GM12878 (cell line): ENCODE results near the gene PPP3CA. TPM values are rescaled to one million over a fixed set of nuclear protein-coding genes. Genes with fewer than 3 reads are reported as not detected.

Experiments used
- CHD1 ChIP-seq: IDR thresholded peaks from 2 replicates; pipeline ENCODE4 v1.6.1; 2012; ENCODE audit warnings: low read depth, low read length, improper control_type of control experiment
- E4F1 ChIP-seq: fragments of 450-650 bp; IDR thresholded peaks from 2 replicates; pipeline ENCODE4 v1.6.1; 2018; ENCODE audit warnings: borderline replicate concordance, mild to moderate bottlenecking; ENCODE audit not compliant: partially characterized antibody
- ETV6 ChIP-seq, 2 experiments: fragments of 450-650 bp in 1 of 2; IDR thresholded peaks in 1 of 2; conservative IDR thresholded peaks in 1 of 2; 2 replicates each; pipeline ENCODE4 v1.6.1; 2014; ENCODE audit warnings: antibody characterized with exemption in 1 of 2, borderline replicate concordance in 1 of 2, low read depth in 1 of 2, mild to moderate bottlenecking in 1 of 2, moderate library complexity in 1 of 2
- IKZF2 ChIP-seq, 2 experiments: fragments of 450-650 bp; IDR thresholded peaks; 2 replicates each; pipeline ENCODE4 v1.6.1; 2017; ENCODE audit warnings: mild to moderate bottlenecking in 2 of 2, moderate library complexity in 2 of 2
- PAX5 ChIP-seq: IDR thresholded peaks from 2 replicates; pipeline ENCODE4 v1.6.1; 2011; ENCODE audit warnings: low read depth, low read length, borderline replicate concordance
- PRDM15 ChIP-seq: fragments of 450-650 bp; formaldehyde crosslinking; IDR thresholded peaks from 2 replicates; pipeline ENCODE4 v1.4.0; 2020; ENCODE audit warnings: mild to moderate bottlenecking, moderate library complexity
- RUNX3 ChIP-seq: IDR thresholded peaks from 2 replicates; pipeline ENCODE4 v1.6.1; 2012; ENCODE audit warnings: low read length, inconsistent platforms
- ZBTB40 ChIP-seq: fragments of 450-650 bp; IDR thresholded peaks from 2 replicates; pipeline ENCODE4 v1.6.1; 2016; ENCODE audit warnings: mild to moderate bottlenecking, moderate library complexity, borderline replicate concordance
- polyA plus RNA-seq, 11 experiments: library from polyadenylated mRNA; depleted of rRNA in 4 of 11; unstranded in 6 of 11; stranded (reverse) in 5 of 11; fragments of >200 nt; fragmentation: Nextera tagmentation in 4 of 11; fragmentation: Illumina TruSeq in 1 of 11; extraction: Ambion mirVana in 4 of 11; extraction: Trizol in 1 of 11; gene quantifications; 1 replicate in 1 of 11; 2 replicates in 10 of 11; pipeline versions ENCODE4 v1.2.1 to v1.2.3, GENCODE V29; 2011 to 2016; ENCODE audit warnings: inconsistent platforms in 2 of 11, missing spikeins in 2 of 11, low read depth in 1 of 11
- total RNA-seq, 4 experiments: library from RNA; depleted of rRNA in 3 of 4; stranded (reverse); fragments of >200 nt in 3 of 4; fragmentation: Illumina TruSeq in 1 of 4; extraction: Trizol in 1 of 4; gene quantifications; 2 replicates each; pipeline versions ENCODE4 v1.2.1 to v1.2.3, GENCODE V29; 2013 to 2021

The PPP3CA gene
- total and polyA plus RNA-seq, 10 of the 15 experiments (the other 5 are each of a cell fraction or from before 2014, with no cell fraction given) = 0.33 to 9.0 (median 1.0) TPM

GRCh38 chr4:101049549-101050001 is 297.8 kb downstream of the PPP3CA start (continued):
- no peak for TF ChIP-seq ZBTB40
- TF ChIP-seq E4F1 = no peak
- TF ChIP-seq CHD1 = no peak
- no peak for TF ChIP-seq IKZF2 (IDR thresholded peaks at IDR 0.05)
- TF ChIP-seq PRDM15 (CRISPR knock-in tag) = no peak
- TF ChIP-seq PAX5 = no peak
- TF ChIP-seq RUNX3 = no peak
- TF ChIP-seq ETV6 (conservative IDR thresholded peaks at IDR 0.05 in 1 of 2, IDR thresholded peaks at IDR 0.05 in 1 of 2; ENCODE audit: borderline replicate concordance in 1 of 2, low read depth in 1 of 2) = no peak
